NCI-H526 (cell line): ENCODE data around the gene RER1.
A peak's percentile ranks its signal among the peaks of the same experiment; 100 is the strongest.

Source experiments
- DNase-seq, 2 experiments: peaks; one replicate each; lab custom pipeline; 2025; lab: John Stamatoyannopoulos, UW

The RER1 gene

DNA sequence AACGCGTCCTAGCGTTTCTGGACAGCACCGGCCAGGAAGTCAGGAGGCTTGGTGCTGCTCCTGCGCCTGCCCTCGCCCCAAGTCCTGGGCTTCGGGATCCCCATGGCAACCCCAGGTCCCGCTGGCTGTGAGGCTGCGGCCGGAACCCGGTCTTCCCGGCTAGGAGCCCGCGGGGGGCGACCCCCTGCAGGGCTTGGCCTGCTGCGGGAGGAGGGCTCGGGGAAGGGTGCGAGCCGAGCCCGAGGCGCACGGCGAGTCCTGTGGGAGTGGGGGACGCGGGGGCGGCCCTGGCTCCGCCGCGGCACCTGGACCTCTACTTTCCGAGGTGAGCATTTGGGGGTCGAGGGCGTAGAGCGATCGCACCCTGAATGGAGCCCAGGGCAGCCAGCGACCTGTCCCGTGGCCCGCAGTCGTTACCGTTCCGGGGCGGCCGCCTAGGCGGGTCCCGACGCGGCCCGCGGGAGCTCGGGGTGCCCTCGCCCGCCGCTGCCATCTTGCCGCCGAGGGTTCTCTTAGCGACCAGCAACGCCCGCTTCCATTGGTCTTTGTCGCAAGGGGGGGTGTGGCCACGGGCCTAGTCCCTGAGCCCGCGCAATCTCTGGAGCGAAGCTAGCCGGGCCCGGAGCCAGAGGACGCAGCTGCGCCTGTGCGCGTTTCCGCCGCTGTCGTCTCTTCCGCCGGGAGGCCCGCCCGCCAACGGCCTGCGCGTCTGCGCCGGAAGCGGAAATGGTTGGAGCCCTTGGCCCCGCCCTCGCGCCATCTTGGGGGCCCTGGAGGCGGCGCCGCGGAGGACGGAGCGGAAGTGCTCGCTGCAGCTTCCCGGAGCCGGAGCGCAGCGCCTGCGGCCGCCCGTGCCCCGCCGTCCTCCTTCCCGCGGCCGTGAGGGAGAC lies at the start of gene RER1, which contains the start of gene MORN1:
Gene RER1, plus strand, starts transcription at position 801 of the 890 bp plus-strand sequence. CDS start 3,950 bp downstream, outside the sequence.
Gene MORN1, minus strand, starts transcription at position 514 of the 890 bp plus-strand sequence. Its CDS starts 21 bp downstream, at position 493.
- peak; percentile 93 to 99 for DNase-seq

DNA sequence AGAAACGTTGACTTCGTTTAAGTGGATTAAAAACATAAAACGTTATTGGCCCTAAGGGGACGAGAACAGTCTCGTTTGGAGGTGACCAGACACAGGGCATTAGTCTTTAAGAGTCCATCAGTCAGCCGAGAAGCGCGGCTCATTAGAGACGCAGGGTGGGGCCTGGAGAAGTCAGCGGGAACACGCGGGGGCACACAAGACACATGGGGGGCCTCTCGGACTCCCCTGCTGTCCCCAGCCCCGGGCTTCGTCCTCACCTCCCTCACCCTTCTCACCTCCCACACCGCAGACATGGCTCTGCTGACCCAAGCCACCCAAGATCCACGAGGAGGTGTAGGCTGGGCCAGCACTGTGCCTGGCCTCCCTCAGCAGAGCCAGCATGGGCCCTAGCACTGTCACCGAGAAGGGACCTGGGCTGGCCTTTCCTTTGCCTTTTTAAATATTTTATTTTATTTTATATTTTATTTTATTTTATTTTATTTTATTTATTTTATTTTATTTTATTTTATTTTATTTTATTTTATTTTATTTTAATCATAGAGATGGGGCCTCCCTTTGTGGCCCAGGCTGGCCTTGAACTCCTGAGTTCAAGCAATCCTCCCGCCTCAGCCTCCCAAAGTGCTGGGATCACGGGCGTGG lies 49.1 kb upstream of the RER1 start:
- no peak for DNase-seq

DNA sequence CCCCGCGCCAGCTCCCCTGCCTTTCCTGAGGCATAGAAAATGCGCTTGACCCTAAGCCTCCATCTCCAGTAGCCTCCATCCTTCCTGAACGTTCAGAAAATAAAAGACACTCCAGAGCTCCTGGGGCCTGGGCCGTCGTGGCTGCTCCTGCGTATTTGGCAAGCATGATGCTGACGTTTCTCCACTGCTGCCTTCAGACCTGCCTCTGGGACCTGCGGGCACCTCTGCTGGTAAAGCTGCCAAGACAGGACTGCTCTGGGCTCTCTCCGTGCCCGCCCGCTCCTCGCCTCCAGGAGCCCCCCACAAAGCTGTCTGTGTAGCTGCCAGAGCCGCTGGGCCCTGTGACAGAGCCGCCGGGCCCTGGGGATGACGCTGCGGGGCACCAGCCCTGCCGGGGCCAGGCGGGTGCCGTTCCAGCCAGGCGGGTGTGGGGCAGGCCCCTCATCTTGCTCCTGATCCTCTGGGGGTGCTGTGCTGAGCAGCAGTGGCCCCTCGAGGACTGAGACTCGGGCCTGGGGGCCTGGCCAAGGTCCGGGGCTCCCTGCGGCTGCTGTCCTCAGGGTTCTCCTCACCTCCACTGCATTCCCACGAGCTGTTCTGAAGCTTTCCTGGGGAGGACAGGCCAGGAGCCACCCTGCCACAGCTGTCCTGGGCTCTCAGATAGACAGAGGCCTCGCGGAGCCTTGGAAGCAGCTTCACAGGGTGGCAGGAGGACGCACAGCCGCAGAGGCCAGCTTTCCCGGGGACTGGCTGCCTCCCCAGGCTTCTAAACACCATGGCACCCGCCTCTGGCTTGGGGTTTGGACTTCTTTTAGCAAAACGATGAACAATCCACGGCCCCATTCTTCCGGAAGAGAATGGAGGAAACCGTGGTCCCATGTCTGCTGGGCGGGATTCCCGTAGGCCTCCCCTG lies 48.4 kb upstream of the RER1 start:
- no peak for DNase-seq

- DNase-seq: peak; percentile 22 to 64
Measured at GRCh38 chr1:2344121-2344681, 47.4 kb upstream of the RER1 start.

- no peak for DNase-seq
Measured at GRCh38 chr1:2344744-2345296, 46.8 kb upstream of the RER1 start.

DNA sequence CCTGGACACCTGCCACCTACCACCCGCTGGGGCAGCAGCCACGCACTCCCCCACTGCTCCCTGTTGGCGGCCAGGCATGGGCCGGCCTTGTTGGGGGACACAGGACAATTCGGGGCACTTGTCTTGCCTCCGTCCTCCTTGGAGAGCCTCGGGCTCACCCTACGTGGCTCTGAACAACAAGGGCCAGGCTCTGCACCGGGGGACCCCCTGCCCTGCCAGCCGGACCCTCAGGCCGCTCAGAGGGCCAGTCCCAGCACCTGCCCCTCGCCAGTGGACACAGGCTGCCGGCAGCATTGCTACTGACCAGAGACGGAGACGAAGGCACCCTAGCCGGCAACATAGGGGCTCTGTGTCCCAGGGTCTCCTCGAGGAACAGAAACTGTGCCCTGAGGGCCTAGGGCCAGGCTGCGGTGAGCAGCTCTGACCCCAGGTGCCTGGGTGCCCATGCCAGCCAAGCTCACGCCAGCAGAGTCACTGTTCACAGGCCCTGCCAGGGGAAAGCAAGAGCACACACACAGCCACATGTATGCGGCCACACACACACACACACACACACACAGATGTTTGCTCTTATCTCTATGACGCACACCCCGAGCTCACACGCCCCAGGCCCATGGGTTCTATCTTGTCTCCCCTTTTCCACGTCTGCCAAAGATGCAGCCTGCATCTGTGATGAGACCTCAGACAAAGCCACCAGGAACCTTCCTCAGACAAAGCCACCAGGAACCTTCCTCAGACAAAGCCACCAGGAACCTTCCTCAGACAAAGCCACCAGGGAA lies 46.2 kb upstream of the RER1 start:
- DNase-seq: no peak

- no peak for DNase-seq
Measured at GRCh38 chr1:2346691-2347408, 44.8 kb upstream of the RER1 start.

- no peak for DNase-seq
Measured at GRCh38 chr1:2347409-2347785, 44.2 kb upstream of the RER1 start.

- no peak for DNase-seq
Measured at GRCh38 chr1:2347896-2348295, 43.7 kb upstream of the RER1 start.

DNA sequence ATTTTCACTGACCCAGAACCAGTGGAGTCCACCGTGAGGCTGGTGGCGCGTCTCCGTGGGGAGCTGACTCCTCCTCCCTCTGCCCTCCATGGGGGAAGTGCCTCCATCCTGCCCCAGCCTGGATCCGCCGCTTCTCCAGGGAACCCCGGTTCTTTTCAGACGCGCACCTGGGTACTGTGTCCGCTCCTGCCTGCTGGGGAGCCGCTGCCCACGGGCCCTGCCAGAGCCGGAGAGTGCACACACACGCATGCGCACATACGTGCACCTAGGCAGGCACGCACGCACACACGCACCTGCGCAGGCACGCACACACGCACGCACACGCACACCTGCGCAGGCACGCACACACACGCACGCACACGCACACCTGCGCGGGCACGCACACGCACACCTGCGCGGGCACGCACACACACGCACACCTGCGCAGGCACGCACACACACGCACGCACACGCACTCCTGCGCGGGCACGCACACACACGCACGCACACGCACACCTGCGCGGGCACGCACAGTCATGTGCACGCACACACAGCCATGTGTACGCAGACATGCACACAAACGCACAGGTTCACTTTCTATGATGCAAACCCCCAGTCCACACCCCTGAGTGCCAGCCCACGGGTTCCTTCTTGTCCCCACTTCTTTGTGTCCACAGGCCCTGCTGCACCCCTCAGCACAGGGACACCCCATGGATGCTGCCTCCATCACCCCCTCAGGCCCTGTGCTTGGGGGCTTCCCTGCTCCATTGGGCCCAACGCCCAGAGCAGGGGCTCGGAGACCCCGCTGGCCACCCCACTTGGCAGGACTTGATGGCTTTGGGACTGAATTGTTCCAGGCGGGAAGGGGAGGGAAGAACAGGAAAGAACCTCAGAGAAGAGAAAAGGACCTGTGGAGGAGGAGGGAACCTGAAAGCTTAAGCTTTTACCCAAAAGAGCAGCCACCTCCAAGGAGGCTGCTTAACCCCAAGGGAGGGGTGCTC lies 43.0 kb upstream of the RER1 start:
- no peak for DNase-seq

DNA sequence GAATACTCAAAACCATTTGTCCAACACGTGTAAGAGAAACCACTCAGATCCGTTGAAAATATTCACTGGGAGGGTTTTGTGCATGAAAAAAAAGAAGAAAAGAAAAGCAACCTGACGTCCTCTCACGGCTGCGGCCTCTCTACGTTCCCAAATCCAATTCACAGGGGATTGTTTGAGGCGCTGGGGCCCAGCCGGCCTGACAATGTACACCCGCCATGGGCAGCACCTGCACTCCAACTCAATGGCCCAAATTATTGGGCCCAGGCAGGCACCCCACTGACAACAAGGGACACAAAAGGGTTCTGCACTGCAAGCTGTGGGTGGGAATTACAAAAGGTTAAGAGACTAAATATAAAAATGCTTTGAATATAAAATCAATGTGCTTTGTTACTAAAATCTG lies 41.8 kb upstream of the RER1 start:
- no peak for DNase-seq

GRCh38 chr1:2350501-2350900 lies 41.1 kb upstream of the RER1 start:
- DNase-seq: no peak

DNA sequence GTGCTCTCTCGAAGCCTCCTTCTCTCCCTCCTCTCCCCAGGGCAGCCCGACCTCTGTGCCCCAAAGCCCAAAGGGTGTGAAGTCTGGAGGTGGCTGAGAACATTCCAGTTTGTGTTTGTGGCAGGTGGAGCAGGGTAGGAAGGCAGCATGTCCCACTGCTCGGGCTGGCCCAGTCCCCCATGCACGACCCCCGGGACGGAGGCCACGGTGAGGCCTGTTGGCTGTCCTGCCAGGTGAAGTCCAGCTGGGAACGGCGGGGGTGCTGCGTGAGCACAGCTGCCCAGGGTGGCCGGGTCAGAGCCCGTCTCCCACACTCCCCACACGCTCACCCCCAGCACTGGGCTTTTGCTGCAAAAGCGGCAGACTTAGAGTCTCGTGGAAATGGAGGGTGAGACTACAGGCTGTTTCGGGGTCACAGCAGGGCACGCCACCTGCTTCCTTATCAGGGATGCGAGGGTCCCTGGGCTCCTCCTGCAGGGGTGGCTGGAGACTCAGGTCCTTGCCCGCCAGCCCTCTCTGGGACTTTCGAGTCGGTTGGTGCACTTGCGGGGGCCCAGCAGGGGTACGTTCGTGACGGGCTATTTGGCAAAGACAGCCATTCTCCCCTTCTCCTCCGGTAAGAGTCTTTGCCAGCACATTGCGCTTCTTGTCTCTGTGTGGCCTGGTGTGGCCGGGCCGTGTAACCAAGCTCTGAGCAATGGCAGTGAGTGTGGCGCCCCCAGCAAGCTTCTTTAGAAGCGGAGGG lies 40.6 kb upstream of the RER1 start:
- DNase-seq: no peak

DNA sequence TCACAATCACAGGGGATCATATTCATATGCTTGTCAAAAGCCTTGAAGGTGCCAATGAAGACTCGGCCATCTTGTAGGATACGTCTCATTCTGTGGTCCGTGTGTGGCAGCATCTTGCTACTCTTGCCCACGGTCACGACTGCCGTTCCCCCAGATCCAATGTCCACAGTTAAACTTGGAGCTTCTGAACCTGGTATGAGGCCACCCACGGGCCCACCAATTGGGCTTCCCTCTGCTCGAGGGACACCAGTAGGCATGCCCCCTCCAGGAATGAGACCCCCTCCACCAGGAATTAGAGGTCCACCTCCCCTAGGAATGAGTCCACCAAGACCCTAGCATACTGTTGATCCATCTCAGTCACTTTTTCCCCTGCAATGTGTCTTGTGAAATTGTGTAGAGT lies 39.9 kb upstream of the RER1 start:
- no peak for DNase-seq

DNA sequence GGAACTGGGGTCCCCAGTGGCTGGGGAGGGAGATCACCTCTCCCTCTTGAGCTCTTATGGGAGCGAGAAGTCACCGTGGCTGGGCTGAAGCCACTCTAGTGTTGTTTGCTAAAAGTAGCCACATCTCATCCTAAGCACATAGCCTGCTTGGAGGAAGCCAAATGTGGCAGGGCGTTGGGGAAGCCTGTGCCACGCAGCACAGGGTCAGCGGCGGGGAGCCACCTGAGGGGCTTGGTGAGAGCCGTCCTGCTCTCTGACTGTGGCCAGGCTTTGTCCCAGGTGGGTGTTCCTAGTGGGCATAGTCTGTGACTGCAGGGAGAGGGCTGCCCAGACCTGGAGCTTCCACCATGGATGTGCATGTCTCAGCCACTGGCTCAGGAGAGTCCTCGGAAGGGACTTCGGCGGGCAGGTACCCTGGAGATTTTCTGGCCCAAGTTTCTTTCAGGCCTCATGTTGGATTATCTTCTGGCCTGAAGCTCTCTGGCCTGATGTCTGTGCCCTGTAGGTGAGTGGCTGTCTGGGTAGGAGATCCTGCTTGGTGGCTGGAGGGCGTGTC lies 39.2 kb upstream of the RER1 start:
- no peak for DNase-seq

GRCh38 chr1:2352897-2353550 lies 38.6 kb upstream of the RER1 start:
- no peak for DNase-seq
